Measurements from ENCODE around the gene PKN3.

PKN3 gene

DNA sequence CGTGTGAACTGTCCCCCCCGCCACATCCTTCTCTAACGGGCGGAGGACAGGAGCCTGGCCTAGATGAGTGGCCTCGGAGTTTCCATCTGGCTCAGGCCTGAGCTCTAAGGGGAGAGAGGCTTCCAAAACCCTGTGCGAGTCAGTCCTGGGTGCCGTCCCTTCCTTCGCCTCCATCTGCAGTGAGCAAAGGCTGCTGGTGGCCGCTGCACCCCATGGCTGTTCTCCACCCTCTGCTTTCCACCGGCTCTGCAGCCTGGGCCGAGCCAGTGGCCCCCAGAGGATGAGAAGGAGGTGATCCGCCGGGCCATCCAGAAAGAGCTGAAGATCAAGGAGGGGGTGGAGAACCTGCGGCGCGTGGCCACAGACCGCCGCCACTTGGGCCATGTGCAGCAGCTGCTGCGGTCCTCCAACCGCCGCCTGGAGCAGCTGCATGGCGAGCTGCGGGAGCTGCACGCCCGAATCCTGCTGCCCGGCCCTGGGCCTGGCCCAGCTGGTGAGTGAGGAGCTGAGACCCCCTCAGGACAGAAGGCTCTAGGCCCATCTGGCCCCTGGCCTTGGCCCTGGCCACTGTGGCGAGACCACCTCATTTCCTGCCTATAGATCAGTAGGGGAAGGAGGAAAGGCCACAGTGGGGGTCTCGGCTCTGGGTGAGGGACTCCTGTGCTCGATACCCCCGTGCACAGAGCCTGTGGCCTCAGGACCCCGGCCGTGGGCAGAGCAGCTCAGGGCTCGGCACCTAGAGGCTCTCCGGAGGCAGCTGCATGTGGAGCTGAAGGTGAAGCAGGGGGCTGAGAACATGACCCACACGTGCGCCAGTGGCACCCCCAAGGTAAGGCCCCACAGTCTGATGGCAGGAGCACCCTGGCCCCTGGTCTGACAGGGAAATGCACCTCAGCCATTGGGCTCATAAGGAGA is 3.0 kb downstream of the PKN3 start (continued):
- TF ChIP-seq, protein P1, sequence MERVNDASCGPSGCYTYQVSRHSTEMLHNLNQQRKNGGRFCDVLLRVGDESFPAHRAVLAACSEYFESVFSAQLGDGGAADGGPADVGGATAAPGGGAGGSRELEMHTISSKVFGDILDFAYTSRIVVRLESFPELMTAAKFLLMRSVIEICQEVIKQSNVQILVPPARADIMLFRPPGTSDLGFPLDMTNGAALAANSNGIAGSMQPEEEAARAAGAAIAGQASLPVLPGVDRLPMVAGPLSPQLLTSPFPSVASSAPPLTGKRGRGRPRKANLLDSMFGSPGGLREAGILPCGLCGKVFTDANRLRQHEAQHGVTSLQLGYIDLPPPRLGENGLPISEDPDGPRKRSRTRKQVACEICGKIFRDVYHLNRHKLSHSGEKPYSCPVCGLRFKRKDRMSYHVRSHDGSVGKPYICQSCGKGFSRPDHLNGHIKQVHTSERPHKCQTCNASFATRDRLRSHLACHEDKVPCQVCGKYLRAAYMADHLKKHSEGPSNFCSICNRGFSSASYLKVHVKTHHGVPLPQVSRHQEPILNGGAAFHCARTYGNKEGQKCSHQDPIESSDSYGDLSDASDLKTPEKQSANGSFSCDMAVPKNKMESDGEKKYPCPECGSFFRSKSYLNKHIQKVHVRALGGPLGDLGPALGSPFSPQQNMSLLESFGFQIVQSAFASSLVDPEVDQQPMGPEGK (CRISPR knock-in tag; IDR thresholded peaks at IDR 0.05; ENCODE audit: borderline replicate concordance) = no peak
- no peak for TF ChIP-seq GLIS3 (CRISPR knock-in tag; IDR thresholded peaks at IDR 0.05)
- no peak for TF ChIP-seq CSDC2 (CRISPR knock-in tag; IDR thresholded peaks at IDR 0.05)
- TF ChIP-seq ZNF565 (CRISPR knock-in tag; conservative IDR thresholded peaks at IDR 0.05; ENCODE audit: low read depth) = no peak
- no peak for TF ChIP-seq OSR1 (CRISPR knock-in tag; IDR thresholded peaks at IDR 0.05)
- no peak for TF ChIP-seq ZFP3 (CRISPR knock-in tag; IDR thresholded peaks at IDR 0.05)
- TF ChIP-seq ZNF8 (CRISPR knock-in tag; IDR thresholded peaks at IDR 0.05) = no peak
- TF ChIP-seq TOX (CRISPR knock-in tag; IDR thresholded peaks at IDR 0.05; ENCODE audit: borderline replicate concordance) = no peak
- TF ChIP-seq ZNF70 (CRISPR knock-in tag; IDR thresholded peaks at IDR 0.05) = no peak

GRCh38 chr9:128706045-128706444 is 3.7 kb downstream of the PKN3 start:
- no peak for ATAC-seq
- no peak for TF ChIP-seq TCF4 (CRISPR knock-in tag; IDR thresholded peaks at IDR 0.05; ENCODE audit: borderline replicate concordance)
- TF ChIP-seq ESRRG (CRISPR knock-in tag; IDR thresholded peaks at IDR 0.05) = no peak
- TF ChIP-seq CSRNP3 (CRISPR knock-in tag; IDR thresholded peaks at IDR 0.05) = no peak
- TF ChIP-seq ZNF565 (CRISPR knock-in tag; conservative IDR thresholded peaks at IDR 0.05; ENCODE audit: low read depth) = no peak
- no peak for TF ChIP-seq BACH2 (CRISPR knock-in tag; IDR thresholded peaks at IDR 0.05; ENCODE audit: borderline replicate concordance)
- TF ChIP-seq, protein P2, sequence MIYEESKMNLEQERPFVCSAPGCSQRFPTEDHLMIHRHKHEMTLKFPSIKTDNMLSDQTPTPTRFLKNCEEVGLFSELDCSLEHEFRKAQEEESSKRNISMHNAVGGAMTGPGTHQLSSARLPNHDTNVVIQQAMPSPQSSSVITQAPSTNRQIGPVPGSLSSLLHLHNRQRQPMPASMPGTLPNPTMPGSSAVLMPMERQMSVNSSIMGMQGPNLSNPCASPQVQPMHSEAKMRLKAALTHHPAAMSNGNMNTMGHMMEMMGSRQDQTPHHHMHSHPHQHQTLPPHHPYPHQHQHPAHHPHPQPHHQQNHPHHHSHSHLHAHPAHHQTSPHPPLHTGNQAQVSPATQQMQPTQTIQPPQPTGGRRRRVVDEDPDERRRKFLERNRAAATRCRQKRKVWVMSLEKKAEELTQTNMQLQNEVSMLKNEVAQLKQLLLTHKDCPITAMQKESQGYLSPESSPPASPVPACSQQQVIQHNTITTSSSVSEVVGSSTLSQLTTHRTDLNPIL (CRISPR knock-in tag; IDR thresholded peaks at IDR 0.05; ENCODE audit: low read depth) = no peak
- no peak for TF ChIP-seq ZFP3 (CRISPR knock-in tag; IDR thresholded peaks at IDR 0.05)

GRCh38 chr9:128706671-128707381 is 4.5 kb downstream of the PKN3 start:
- no peak for TF ChIP-seq ZNF70 (CRISPR knock-in tag; IDR thresholded peaks at IDR 0.05)
- TF ChIP-seq ZFP3 (CRISPR knock-in tag; IDR thresholded peaks at IDR 0.05) = no peak
- TF ChIP-seq, protein P2 (CRISPR knock-in tag; IDR thresholded peaks at IDR 0.05; ENCODE audit: low read depth) = no peak
- no peak for TF ChIP-seq TCF4 (CRISPR knock-in tag; IDR thresholded peaks at IDR 0.05; ENCODE audit: borderline replicate concordance)
- TF ChIP-seq ZC3H10 (CRISPR knock-in tag; IDR thresholded peaks at IDR 0.05) = no peak
- TF ChIP-seq BACH2 (CRISPR knock-in tag; IDR thresholded peaks at IDR 0.05; ENCODE audit: borderline replicate concordance) = no peak
- TF ChIP-seq ZFP30 (CRISPR knock-in tag; IDR thresholded peaks at IDR 0.05) = no peak
- no peak for TF ChIP-seq TOX (CRISPR knock-in tag; IDR thresholded peaks at IDR 0.05; ENCODE audit: borderline replicate concordance)
- TF ChIP-seq PPARA (CRISPR knock-in tag; IDR thresholded peaks at IDR 0.05; ENCODE audit: borderline replicate concordance) = no peak
- TF ChIP-seq ARNTL (CRISPR knock-in tag; IDR thresholded peaks at IDR 0.05; ENCODE audit: borderline replicate concordance, low read depth) = no peak
- no peak for TF ChIP-seq RARB (CRISPR knock-in tag; IDR thresholded peaks at IDR 0.05)
- TF ChIP-seq SNAI2 (CRISPR knock-in tag; IDR thresholded peaks at IDR 0.05) = no peak
- TF ChIP-seq ZNF8 (CRISPR knock-in tag; IDR thresholded peaks at IDR 0.05) = no peak
- TF ChIP-seq ISL1 (CRISPR knock-in tag; IDR thresholded peaks at IDR 0.05) = no peak
- no peak for TF ChIP-seq POU6F1 (CRISPR knock-in tag; IDR thresholded peaks at IDR 0.05; ENCODE audit: borderline replicate concordance, low read depth)
- no peak for ATAC-seq
